ENCODE data around the gene BLTP3A.
A peak's percentile ranks its signal among the peaks of the same experiment; 100 is the strongest.
"Not testable (repeated sequence)": the region's sequence is repeated elsewhere in the genome, so short reads cannot be mapped to it uniquely, and the experiment has no call there.

Gene BLTP3A

DNA sequence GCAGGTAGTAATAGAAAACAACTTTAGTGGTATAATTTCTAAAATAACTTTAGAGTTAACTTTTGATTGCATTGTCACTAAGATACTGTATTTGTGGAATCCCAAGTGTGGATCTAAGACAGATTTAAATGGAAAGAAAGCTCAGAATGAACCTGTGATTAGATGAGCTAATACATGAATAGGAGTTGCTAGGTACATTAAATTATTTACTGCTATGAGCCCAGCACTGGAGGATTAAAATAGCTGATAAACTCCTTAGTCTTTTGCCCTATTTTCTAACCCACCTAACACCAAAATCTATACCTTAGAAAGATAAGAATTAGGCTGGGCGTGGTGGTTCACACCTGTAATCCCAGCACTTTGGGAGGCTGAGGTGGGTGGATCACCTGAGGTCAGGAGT, 23.7 kb upstream of the BLTP3A start:
- Histone ChIP-seq H3K4me1 (ENCODE audit: control insufficient read depth, insufficient read depth, low read length) (no peaks in the 10 kb centered on the region), H3K36me3 (ENCODE audit: control insufficient read depth, insufficient read depth, low read length) (no peaks in the 10 kb centered on the region)

DNA sequence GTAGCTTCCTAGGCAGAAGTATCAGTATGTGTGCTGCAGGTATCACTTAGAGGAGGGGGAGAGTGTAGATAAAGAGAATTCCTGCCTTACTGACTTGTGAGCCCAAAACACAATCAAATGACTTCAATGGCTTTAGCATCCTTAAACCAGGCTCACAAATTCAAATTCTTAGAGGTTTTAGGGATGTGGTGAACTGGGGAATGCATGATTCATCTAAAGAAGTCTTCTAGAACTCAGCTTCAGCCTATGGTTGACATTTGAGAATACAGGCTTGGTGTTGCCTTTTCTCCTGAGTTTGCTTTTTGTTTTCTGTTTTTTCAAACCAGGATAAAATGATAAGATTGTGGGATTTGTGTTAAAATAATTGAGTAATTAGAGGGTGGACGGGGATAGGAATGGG, 20.2 kb upstream of the BLTP3A start:
- no peaks in the 10 kb centered on the region for H3K27me3 ChIP-seq (ENCODE audit: control insufficient read depth, insufficient read depth, low read length)
- no peaks in the 10 kb centered on the region for H3K9me3 ChIP-seq (ENCODE audit: control insufficient read depth, low read length)
- H3K4me3 ChIP-seq (ENCODE audit: low read length): no peak overlapping the region
- H3K4me1 ChIP-seq (ENCODE audit: control insufficient read depth, insufficient read depth, low read length): no peaks in the 10 kb centered on the region
- H3K36me3 ChIP-seq (ENCODE audit: control insufficient read depth, insufficient read depth, low read length): no peaks in the 10 kb centered on the region
- H3K9ac ChIP-seq (ENCODE audit: low read length): no peak overlapping the region

More for the DNA sequence above, 23.7 kb upstream of the BLTP3A start:
- Histone ChIP-seq H3K4me3 (ENCODE audit: low read length) (no peak overlapping the region), H3K9ac (ENCODE audit: low read length) (no peak overlapping the region), H3K9me3 (ENCODE audit: control insufficient read depth, low read length) (no peaks in the 10 kb centered on the region), H3K27me3 (ENCODE audit: control insufficient read depth, insufficient read depth, low read length) (no peaks in the 10 kb centered on the region)

DNA sequence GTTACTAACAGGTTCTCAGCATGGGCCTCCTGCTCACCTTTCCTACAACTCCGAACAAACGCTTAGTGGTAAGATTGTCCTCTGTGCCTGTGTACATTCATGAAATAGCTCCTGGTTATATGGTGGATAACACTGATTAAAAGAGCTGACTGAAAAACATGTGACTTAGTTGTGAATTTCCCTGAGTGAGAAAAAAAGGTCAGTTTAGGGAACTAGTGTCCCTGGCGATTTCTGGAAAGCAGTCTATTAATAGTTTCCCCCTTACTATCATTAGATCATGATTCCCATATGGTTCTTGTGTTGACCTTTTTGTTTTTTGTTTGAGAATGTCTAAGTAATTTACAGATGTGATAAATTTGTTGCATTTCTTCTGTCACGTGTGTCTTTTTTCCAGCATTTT, 18.9 kb upstream of the BLTP3A start:
- no peaks in the 10 kb centered on the region for H3K9me3 ChIP-seq (ENCODE audit: control insufficient read depth, low read length)
- no peak overlapping the region for H3K4me3 ChIP-seq (ENCODE audit: low read length)
- H3K4me1 ChIP-seq (ENCODE audit: control insufficient read depth, insufficient read depth, low read length): no peaks in the 10 kb centered on the region
- H3K9ac ChIP-seq (ENCODE audit: low read length): no peak overlapping the region
- no peaks in the 10 kb centered on the region for H3K27me3 ChIP-seq (ENCODE audit: control insufficient read depth, insufficient read depth, low read length)
- no peaks in the 10 kb centered on the region for H3K36me3 ChIP-seq (ENCODE audit: control insufficient read depth, insufficient read depth, low read length)

DNA sequence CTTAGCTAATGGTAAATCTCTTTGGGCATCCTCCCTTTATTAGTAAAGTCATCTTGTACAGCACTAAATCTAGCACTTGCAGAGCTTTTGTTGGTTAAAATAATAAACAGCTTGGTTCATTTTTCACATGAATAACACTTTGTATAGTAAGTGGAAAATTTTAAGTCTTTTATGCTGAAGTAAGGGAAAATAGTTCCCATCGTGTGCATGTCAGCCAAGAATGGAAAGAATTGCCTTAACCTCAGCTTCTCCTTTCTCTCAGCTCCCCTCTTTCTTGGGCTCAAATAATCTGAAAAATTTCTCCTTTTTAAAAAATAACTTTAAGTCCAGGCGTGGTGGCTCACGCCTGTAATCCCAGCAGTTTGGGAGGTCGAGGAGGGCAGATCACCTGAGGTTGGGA, 18.0 kb upstream of the BLTP3A start:
- H3K4me1 ChIP-seq (ENCODE audit: control insufficient read depth, insufficient read depth, low read length): no peaks in the 10 kb centered on the region
- H3K9me3 ChIP-seq (ENCODE audit: control insufficient read depth, low read length): no peaks in the 10 kb centered on the region
- H3K36me3 ChIP-seq (ENCODE audit: control insufficient read depth, insufficient read depth, low read length): no peaks in the 10 kb centered on the region
- H3K9ac ChIP-seq (ENCODE audit: low read length): no peak overlapping the region
- no peaks in the 10 kb centered on the region for H3K27me3 ChIP-seq (ENCODE audit: control insufficient read depth, insufficient read depth, low read length)
- H3K4me3 ChIP-seq (ENCODE audit: low read length): no peak overlapping the region

DNA sequence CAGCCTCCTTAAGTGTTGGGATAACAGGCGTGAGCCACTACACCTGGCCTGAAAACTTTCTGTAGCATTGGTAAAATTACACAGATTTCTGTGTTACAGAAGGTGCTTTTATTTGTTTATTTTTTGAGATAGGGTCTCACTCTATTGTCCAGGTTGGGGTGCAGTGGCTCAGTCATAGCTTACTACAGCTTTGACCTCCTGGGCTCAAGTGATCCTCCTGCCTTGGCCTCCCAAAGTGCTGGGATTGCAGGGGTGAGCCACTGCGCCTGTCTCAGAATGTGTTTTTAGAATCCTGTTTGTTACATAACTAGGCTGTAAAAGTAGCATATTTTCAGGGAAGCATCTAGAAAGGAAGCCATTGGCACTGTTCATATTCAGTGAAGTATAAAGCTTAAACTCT, 16.9 kb upstream of the BLTP3A start:
- no peaks in the 10 kb centered on the region for H3K36me3 ChIP-seq (ENCODE audit: control insufficient read depth, insufficient read depth, low read length)
- no peaks in the 10 kb centered on the region for H3K27me3 ChIP-seq (ENCODE audit: control insufficient read depth, insufficient read depth, low read length)
- H3K9ac ChIP-seq (ENCODE audit: low read length): no peak overlapping the region
- H3K4me3 ChIP-seq (ENCODE audit: low read length): no peak overlapping the region
- no peaks in the 10 kb centered on the region for H3K9me3 ChIP-seq (ENCODE audit: control insufficient read depth, low read length)
- no peaks in the 10 kb centered on the region for H3K4me1 ChIP-seq (ENCODE audit: control insufficient read depth, insufficient read depth, low read length)

DNA sequence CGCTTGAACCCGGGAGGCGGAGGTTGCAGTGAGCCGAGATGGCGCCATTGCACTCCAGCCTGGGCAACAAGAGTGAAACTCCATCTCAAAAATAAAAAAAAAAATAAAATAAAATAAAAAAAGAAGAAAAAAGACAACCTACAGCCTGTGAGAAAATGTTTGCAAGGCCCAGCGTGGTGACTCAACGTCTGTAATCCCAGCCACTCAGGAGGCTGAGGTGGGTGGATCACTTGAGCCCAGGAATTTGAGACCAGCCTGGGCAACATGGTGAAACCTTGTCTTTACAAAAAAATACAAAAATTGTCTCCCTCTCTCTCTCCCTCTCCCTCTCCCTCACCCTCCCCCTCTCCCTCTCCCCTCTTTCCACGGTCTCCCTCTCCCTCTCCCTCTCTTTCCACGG, 6.5 kb upstream of the BLTP3A start:
- H3K9ac ChIP-seq (ENCODE audit: low read length); H3K27me3 ChIP-seq (ENCODE audit: control insufficient read depth, insufficient read depth, low read length); H3K36me3 ChIP-seq (ENCODE audit: control insufficient read depth, insufficient read depth, low read length); H3K4me1 ChIP-seq (ENCODE audit: control insufficient read depth, insufficient read depth, low read length); H3K4me3 ChIP-seq (ENCODE audit: low read length); H3K9me3 ChIP-seq (ENCODE audit: control insufficient read depth, low read length): not testable (repeated sequence)

DNA sequence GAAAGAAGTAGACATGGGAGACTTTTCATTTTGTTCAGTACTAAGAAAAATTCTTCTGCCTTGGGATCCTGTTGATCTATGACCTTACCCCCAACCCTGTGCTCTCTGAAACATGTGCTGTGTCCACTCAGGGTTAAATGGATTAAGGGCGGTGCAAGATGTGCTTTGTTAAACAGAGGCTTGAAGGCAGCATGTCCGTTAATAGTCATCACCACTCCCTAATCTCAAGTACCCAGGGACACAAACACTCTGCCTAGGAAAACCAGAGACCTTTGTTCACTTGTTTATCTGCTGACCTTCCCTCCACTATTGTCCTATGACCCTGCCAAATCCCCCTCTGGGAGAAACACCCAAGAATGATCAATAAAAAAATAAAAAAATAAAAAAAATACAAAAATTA, 4.7 kb upstream of the BLTP3A start:
- H3K4me1 ChIP-seq (ENCODE audit: control insufficient read depth, insufficient read depth, low read length): not testable (repeated sequence)

DNA sequence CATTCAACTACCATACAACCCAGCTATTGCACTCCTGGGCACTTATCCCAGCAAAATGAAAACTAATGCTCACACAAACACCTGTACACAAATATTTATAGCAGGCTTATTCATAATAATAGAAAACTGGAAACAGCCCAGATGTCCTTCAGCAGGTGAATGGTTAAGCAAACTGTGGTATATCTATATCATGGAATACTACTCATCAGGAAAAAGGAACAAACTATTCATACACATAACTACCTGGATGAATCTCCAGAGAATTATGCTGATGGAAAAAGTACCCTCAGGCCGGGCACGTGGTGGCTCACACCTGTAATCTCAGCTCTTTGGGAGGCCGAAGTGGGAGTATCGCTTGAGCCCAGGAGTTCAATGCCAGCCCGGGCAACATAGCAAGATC, 3.8 kb upstream of the BLTP3A start:
- Histone ChIP-seq H3K9ac (ENCODE audit: low read length) (no peak overlapping the region), H3K4me3 (ENCODE audit: low read length) (no peak overlapping the region), H3K27me3 (ENCODE audit: control insufficient read depth, insufficient read depth, low read length) (no peaks in the 10 kb centered on the region), H3K9me3 (ENCODE audit: control insufficient read depth, low read length) (no peaks in the 10 kb centered on the region), H3K36me3 (ENCODE audit: control insufficient read depth, insufficient read depth, low read length) (no peaks in the 10 kb centered on the region), H3K4me1 (ENCODE audit: control insufficient read depth, insufficient read depth, low read length) (no peaks in the 10 kb centered on the region)

More for the DNA sequence above, 4.7 kb upstream of the BLTP3A start:
- not testable (repeated sequence) for H3K36me3 ChIP-seq (ENCODE audit: control insufficient read depth, insufficient read depth, low read length); H3K4me3 ChIP-seq (ENCODE audit: low read length); H3K9ac ChIP-seq (ENCODE audit: low read length); H3K27me3 ChIP-seq (ENCODE audit: control insufficient read depth, insufficient read depth, low read length); H3K9me3 ChIP-seq (ENCODE audit: control insufficient read depth, low read length)

DNA sequence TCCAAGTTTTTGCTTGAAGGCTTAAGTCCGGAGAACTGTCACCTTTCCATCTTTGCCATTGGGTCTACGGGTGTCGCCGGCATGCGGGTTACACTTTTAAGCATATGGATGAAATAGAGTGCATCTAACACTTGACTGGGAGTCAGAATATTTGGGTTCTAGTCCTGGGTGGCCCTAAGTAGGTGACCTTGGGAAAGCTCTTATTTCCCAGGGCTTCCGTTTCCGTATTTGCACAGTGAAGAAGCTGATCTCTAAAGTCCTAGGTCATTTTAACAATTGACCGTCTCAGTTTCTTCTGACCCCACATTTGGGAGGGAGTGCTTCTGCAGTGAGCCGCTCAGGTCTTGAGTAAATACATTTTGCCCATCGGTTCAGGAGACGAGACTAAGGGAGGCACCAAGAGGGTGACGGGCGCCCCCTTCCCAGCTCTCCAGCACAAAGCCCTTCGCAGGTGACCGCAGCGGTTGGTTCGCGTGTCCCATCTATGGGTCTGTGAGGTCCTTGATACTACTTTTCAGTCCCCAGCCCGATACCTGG, 651 bp upstream of the BLTP3A start:
- H3K9me3 ChIP-seq (ENCODE audit: control insufficient read depth, low read length): no peaks in the 10 kb centered on the region
- H3K4me3 ChIP-seq (ENCODE audit: low read length): peak overlapping the region; percentile 98
- H3K9ac ChIP-seq (ENCODE audit: low read length): peak overlapping the region; percentile 97
- no peaks in the 10 kb centered on the region for H3K36me3 ChIP-seq (ENCODE audit: control insufficient read depth, insufficient read depth, low read length)
- H3K27me3 ChIP-seq (ENCODE audit: control insufficient read depth, insufficient read depth, low read length): no peaks in the 10 kb centered on the region
- H3K4me1 ChIP-seq (ENCODE audit: control insufficient read depth, insufficient read depth, low read length): peaks cover 5% of the 10 kb centered on the region

DNA sequence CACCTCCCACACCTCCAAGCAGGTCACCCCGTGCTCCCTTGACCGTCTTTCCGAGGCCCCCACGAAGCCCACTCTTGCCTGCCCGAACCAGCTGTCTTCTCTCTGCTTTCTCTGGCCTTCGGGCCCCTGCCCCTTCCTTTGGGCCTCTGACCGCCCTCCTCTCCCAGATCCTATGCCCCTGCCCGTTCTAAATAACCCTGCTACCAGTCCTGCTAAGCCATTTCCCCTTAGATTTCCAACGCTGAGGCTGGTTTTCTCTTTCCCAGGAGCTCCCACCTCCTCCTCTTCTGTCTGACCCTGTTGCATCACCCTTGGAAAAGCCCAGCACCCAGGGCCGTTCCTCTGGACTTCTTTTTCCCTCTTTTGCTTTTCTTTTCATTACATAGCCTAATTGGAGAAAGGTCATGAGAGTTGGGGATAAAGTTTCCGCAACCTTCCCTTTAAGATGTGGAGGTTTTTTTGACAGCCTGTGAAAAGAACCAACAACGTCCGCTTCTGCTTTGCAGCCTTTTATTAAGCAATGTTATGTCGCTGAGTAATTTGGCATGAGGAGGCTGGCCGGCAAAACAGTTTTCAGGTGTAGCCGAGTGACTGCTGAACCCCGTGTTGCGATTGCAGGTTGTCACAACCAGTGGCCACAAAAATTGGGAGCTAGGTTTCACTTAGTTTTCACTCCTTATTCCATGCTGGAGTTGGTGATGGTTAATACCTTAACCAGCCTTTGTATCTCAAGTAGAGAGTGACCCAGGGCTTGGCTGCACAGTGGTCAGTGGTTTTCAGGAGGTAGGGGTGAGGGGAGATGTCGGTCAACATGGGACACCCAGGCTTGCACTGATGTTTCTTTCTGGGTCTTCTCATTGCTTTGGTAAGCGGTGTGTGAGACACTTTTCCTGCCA, 970 bp downstream of the BLTP3A start:
- H3K36me3 ChIP-seq (ENCODE audit: control insufficient read depth, insufficient read depth, low read length): no peaks in the 10 kb centered on the region
- peaks cover 11% of the 10 kb centered on the region for H3K4me1 ChIP-seq (ENCODE audit: control insufficient read depth, insufficient read depth, low read length)
- peak overlapping the region; percentile 98 for H3K4me3 ChIP-seq (ENCODE audit: low read length)
- peak overlapping the region; percentile 97 for H3K9ac ChIP-seq (ENCODE audit: low read length)
- H3K9me3 ChIP-seq (ENCODE audit: control insufficient read depth, low read length): no peaks in the 10 kb centered on the region
- no peaks in the 10 kb centered on the region for H3K27me3 ChIP-seq (ENCODE audit: control insufficient read depth, insufficient read depth, low read length)

DNA sequence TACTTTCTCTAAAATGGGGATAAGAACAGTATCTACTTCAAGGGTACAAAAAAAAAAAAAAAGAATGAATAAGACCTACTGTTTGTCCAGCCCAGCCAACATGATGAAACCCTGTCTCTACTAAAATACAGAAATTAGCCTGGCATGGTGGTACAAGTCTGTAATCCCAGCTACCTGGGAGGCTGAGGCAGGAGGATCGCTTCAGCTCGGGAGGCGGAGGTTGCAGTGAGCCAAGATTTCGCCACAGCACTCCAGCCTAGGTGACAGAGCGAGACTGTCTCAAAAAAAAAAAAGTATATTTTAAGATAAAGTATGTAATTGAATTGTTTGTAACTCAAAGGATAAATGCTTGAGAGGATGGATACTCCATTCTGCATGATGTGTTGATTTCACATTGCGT, 2.0 kb downstream of the BLTP3A start:
- Histone ChIP-seq H3K36me3 (ENCODE audit: control insufficient read depth, insufficient read depth, low read length) (no peaks in the 10 kb centered on the region), H3K4me1 (ENCODE audit: control insufficient read depth, insufficient read depth, low read length) (peaks cover 11% of the 10 kb centered on the region), H3K9ac (ENCODE audit: low read length) (no peak overlapping the region), H3K27me3 (ENCODE audit: control insufficient read depth, insufficient read depth, low read length) (no peaks in the 10 kb centered on the region), H3K4me3 (ENCODE audit: low read length) (no peak overlapping the region), H3K9me3 (ENCODE audit: control insufficient read depth, low read length) (no peaks in the 10 kb centered on the region)

DNA sequence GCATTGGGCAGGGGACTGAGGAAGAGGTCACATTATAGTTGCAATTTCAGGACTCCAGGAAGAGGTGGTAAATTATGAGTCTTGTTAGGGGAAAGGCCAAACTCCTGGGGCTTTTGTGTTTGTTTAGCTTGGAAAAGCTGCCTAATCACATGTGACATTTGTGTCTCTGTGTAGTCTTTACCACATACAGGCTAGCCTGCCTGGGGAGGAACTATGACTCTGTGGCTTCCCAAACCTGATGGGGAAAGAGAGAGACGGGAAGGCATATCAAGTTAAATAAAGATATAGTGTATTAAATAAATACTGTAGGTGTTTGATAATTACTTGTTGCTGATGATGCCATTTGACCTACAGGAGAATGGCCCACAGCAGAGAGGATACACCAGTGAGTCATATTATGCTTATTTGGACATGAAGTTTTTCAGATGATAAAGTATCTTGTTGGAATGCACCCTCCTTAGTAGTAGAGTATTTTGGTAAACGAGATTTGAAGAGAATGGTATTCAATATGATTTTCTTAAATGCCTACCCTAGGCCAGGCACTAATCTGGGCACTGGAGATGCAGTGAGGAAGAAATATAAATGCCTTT, 4.0 kb downstream of the BLTP3A start:
- H3K4me1 ChIP-seq (ENCODE audit: control insufficient read depth, insufficient read depth, low read length): peaks cover 11% of the 10 kb centered on the region
- no peaks in the 10 kb centered on the region for H3K36me3 ChIP-seq (ENCODE audit: control insufficient read depth, insufficient read depth, low read length)
- H3K4me3 ChIP-seq (ENCODE audit: low read length): no peak overlapping the region
- H3K9ac ChIP-seq (ENCODE audit: low read length): no peak overlapping the region
- no peaks in the 10 kb centered on the region for H3K9me3 ChIP-seq (ENCODE audit: control insufficient read depth, low read length)
- H3K27me3 ChIP-seq (ENCODE audit: control insufficient read depth, insufficient read depth, low read length): no peaks in the 10 kb centered on the region
